Endothelial cell of umbilical vein (primary cell): ENCODE results near the gene ISL2.

Experiments
- EZH2 ChIP-seq: IDR thresholded peaks from 2 replicates; pipeline ENCODE4 v1.6.1; 2012; ENCODE audit warnings: borderline replicate concordance, low read depth, mild to moderate bottlenecking, moderate library complexity, low read length, inconsistent platforms; ENCODE audit not compliant: severe bottlenecking
- FOS ChIP-seq: IDR thresholded peaks from 2 replicates; pipeline ENCODE4 v1.6.1; 2011; ENCODE audit warnings: mild to moderate bottlenecking, low read length, moderate library complexity, borderline replicate concordance; ENCODE audit not compliant: insufficient read depth
- MYC ChIP-seq: IDR thresholded peaks from one replicate; pipeline ENCODE4 v1.6.1; 2011; ENCODE audit warnings: mild to moderate bottlenecking, low read depth, low read length
- POLR2A ChIP-seq: IDR thresholded peaks from 2 replicates; pipeline ENCODE4 v1.6.1; 2012; ENCODE audit warnings: low read depth, mild to moderate bottlenecking, control low read depth, low read length
- POLR2AphosphoS5 ChIP-seq: IDR thresholded peaks from 2 replicates; pipeline ENCODE4 v1.6.1; 2012; ENCODE audit warnings: low read depth, mild to moderate bottlenecking, control low read depth, low read length, moderate library complexity; ENCODE audit not compliant: insufficient read depth
- TF ChIP-seq, protein P1 (sequence below), 2 donors: IDR thresholded peaks; 1 replicate in 1 of 2; 2 replicates in 1 of 2; pipeline ENCODE4 v1.5.1; 2011; ENCODE audit warnings: low read length in 2 of 2, mild to moderate bottlenecking in 2 of 2, moderate library complexity in 2 of 2, control low read depth in 1 of 2, inconsistent platforms in 1 of 2, low read depth in 1 of 2; ENCODE audit not compliant: insufficient read depth in 1 of 2; ENCODE audit errors: extremely low read depth in 1 of 2

GRCh38 chr15:76334438-76335306 lies 1.9 kb upstream of the ISL2 start:
- no peak for TF ChIP-seq POLR2A
- TF ChIP-seq, protein P1, sequence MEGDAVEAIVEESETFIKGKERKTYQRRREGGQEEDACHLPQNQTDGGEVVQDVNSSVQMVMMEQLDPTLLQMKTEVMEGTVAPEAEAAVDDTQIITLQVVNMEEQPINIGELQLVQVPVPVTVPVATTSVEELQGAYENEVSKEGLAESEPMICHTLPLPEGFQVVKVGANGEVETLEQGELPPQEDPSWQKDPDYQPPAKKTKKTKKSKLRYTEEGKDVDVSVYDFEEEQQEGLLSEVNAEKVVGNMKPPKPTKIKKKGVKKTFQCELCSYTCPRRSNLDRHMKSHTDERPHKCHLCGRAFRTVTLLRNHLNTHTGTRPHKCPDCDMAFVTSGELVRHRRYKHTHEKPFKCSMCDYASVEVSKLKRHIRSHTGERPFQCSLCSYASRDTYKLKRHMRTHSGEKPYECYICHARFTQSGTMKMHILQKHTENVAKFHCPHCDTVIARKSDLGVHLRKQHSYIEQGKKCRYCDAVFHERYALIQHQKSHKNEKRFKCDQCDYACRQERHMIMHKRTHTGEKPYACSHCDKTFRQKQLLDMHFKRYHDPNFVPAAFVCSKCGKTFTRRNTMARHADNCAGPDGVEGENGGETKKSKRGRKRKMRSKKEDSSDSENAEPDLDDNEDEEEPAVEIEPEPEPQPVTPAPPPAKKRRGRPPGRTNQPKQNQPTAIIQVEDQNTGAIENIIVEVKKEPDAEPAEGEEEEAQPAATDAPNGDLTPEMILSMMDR (IDR thresholded peaks at IDR 0.05; ENCODE audit: extremely low read depth in 1 of 2, insufficient read depth in 1 of 2, low read depth in 1 of 2, low read length in 2 of 2): no peak
- no peak for TF ChIP-seq FOS
- no peak for TF ChIP-seq POLR2AphosphoS5
- TF ChIP-seq MYC: no peak
- no peak for TF ChIP-seq EZH2
